ENCODE data around the gene GLUD1.
"Not testable (repeated sequence)": the region's sequence is repeated elsewhere in the genome, so short reads cannot be mapped to it uniquely, and the experiment has no call there.

GLUD1 gene

GRCh38 chr10:87089746-87090145 lies 4.9 kb downstream of the GLUD1 start:
- DNase-seq (ENCODE audit: low spot score), result no peak

- no peak for DNase-seq (ENCODE audit: low spot score)
Measured at GRCh38 chr10:87085537-87085936, 9.1 kb downstream of the GLUD1 start.

- not testable (repeated sequence) for DNase-seq (ENCODE audit: low spot score)
Measured at GRCh38 chr10:87084291-87084782, 10.3 kb downstream of the GLUD1 start.

- DNase-seq (ENCODE audit: low spot score), result not testable (repeated sequence)
Measured at GRCh38 chr10:87083576-87084290, 10.9 kb downstream of the GLUD1 start.

- not testable (repeated sequence) for DNase-seq (ENCODE audit: low spot score)
Measured at GRCh38 chr10:87082219-87082618, 12.4 kb downstream of the GLUD1 start.

- not testable (repeated sequence) for DNase-seq (ENCODE audit: low spot score)
Measured at GRCh38 chr10:87081574-87081973, 13.1 kb downstream of the GLUD1 start.

GRCh38 chr10:87080621-87081020 lies 14.0 kb downstream of the GLUD1 start:
- not testable (repeated sequence) for DNase-seq (ENCODE audit: low spot score)

GRCh38 chr10:87079106-87079836 lies 15.4 kb downstream of the GLUD1 start:
- no peak for DNase-seq (ENCODE audit: low spot score)

- not testable (repeated sequence) for DNase-seq (ENCODE audit: low spot score)
Measured at GRCh38 chr10:87076421-87076820, 18.2 kb downstream of the GLUD1 start.

- DNase-seq (ENCODE audit: low spot score), result no peak
Measured at GRCh38 chr10:87072449-87072848, 22.2 kb downstream of the GLUD1 start.

GRCh38 chr10:87068281-87068680 lies 26.4 kb downstream of the GLUD1 start:
- DNase-seq (ENCODE audit: low spot score), result no peak

- DNase-seq (ENCODE audit: low spot score), result no peak
Measured at GRCh38 chr10:87066865-87067264, 27.8 kb downstream of the GLUD1 start.

GRCh38 chr10:87066178-87066577 lies 28.5 kb downstream of the GLUD1 start:
- no peak for DNase-seq (ENCODE audit: low spot score)

- peak; percentile 79 for DNase-seq (ENCODE audit: low spot score)
Measured at GRCh38 chr10:87064651-87065050, 30.0 kb downstream of the GLUD1 start.

- no peak for DNase-seq (ENCODE audit: low spot score)
Measured at GRCh38 chr10:87060280-87060928, 34.2 kb downstream of the GLUD1 start.

GRCh38 chr10:87059401-87059800 lies 35.2 kb downstream of the GLUD1 start:
- no peak for DNase-seq (ENCODE audit: low spot score)

- peak; percentile 63 for DNase-seq (ENCODE audit: low spot score)
Measured at GRCh38 chr10:87058171-87058570, 36.5 kb downstream of the GLUD1 start.

- no peak for DNase-seq (ENCODE audit: low spot score)
Measured at GRCh38 chr10:87054373-87055295, 40.0 kb downstream of the GLUD1 start.

- peak; percentile 41 for DNase-seq (ENCODE audit: low spot score)
Measured at GRCh38 chr10:87053577-87054181, 41.0 kb downstream of the GLUD1 start.

GRCh38 chr10:87053111-87053510 lies 41.5 kb downstream of the GLUD1 start:
- peak; percentile 87 for DNase-seq (ENCODE audit: low spot score)

- no peak for DNase-seq (ENCODE audit: low spot score)
Measured at GRCh38 chr10:87045434-87045938, 49.2 kb downstream of the GLUD1 start.
